GM23248 (cell line): ENCODE data around the gene MACC1. TPM values are rescaled to one million over a fixed set of nuclear protein-coding genes. Genes with fewer than 3 reads are reported as not detected.

Experiments
- DNase-seq: peaks from one replicate; pipeline ENCODE4 v3.0.0-alpha.2; 2015
- H2AFZ ChIP-seq: fragments of 200-600 bp; sonication (generic); 2 replicates; pipeline ENCODE4 v1.6.1; 2016; ENCODE audit warnings: antibody characterized with exemption
- H3F3A ChIP-seq: fragments of 200-600 bp; sonication (generic); 2 replicates; pipeline ENCODE4 v1.6.1; 2016; ENCODE audit warnings: mild to moderate bottlenecking, antibody characterized with exemption, mixed run types; ENCODE audit not compliant: insufficient read depth
- H3K27ac ChIP-seq: fragments of 200-600 bp; sonication (generic); 2 replicates; pipeline ENCODE4 v1.5.1; 2016; ENCODE audit warnings: mild to moderate bottlenecking
- H3K27me3 ChIP-seq: fragments of 200-600 bp; sonication (generic); replicated peaks from 2 replicates; pipeline ENCODE4 v1.6.1; 2016; ENCODE audit warnings: mild to moderate bottlenecking; ENCODE audit not compliant: insufficient read depth
- H3K36me3 ChIP-seq: fragments of 200-600 bp; sonication (generic); 2 replicates; pipeline ENCODE4 v1.6.1; 2016; ENCODE audit warnings: low read depth, mild to moderate bottlenecking
- H3K4me1 ChIP-seq: fragments of 200-600 bp; sonication (generic); 2 replicates; pipeline ENCODE4 v1.6.1; 2016; ENCODE audit warnings: mild to moderate bottlenecking; ENCODE audit not compliant: insufficient read depth
- H3K4me2 ChIP-seq: fragments of 200-600 bp; sonication (generic); one replicate; pipeline ENCODE4 v1.6.1; 2016; ENCODE audit warnings: mild to moderate bottlenecking; ENCODE audit not compliant: unreplicated experiment
- H3K4me3 ChIP-seq: fragments of 200-600 bp; sonication (generic); 2 replicates; pipeline ENCODE4 v1.5.1; 2016; ENCODE audit warnings: mild to moderate bottlenecking
- H3K79me2 ChIP-seq: fragments of 200-600 bp; sonication (generic); 2 replicates; pipeline ENCODE4 v1.6.1; 2016; ENCODE audit warnings: mild to moderate bottlenecking; ENCODE audit not compliant: insufficient read depth
- H3K9ac ChIP-seq: fragments of 200-600 bp; sonication (generic); 2 replicates; pipeline ENCODE4 v1.6.1; 2016; ENCODE audit warnings: mild to moderate bottlenecking
- H3K9me2 ChIP-seq: fragments of 200-600 bp; sonication (generic); 2 replicates; pipeline ENCODE4 v1.6.1; 2016; ENCODE audit warnings: mixed run types, mild to moderate bottlenecking, moderate library complexity; ENCODE audit not compliant: insufficient read depth
- H3K9me3 ChIP-seq: fragments of 200-600 bp; sonication (generic); one replicate; pipeline ENCODE4 v1.6.1; 2017; ENCODE audit warnings: low read depth
- H4K20me1 ChIP-seq: fragments of 200-600 bp; sonication (generic); 2 replicates; pipeline ENCODE4 v1.6.0; 2016; ENCODE audit not compliant: insufficient read depth
- EZH2 ChIP-seq: fragments of 200-600 bp; sonication (generic); IDR thresholded peaks from 2 replicates; pipeline ENCODE4 v1.6.1; 2018; ENCODE audit warnings: antibody characterized with exemption, mild to moderate bottlenecking; ENCODE audit not compliant: insufficient read depth, poor library complexity, severe bottlenecking
- EZH2phosphoT487 ChIP-seq: fragments of 200-600 bp; sonication (generic); IDR thresholded peaks from 2 replicates; pipeline ENCODE4 v1.6.1; 2018; ENCODE audit warnings: antibody characterized with exemption, moderate library complexity, mild to moderate bottlenecking, low read depth; ENCODE audit not compliant: insufficient read depth
- WGBS, 2 experiments: methylation state at CpG; one replicate each; pipeline ENCODE4 v1.1.6; 2015 to 2017; ENCODE audit warnings: low lambda C conversion rate in 2 of 2, low coverage in 1 of 2; ENCODE audit errors: missing lambda C conversion rate in 2 of 2; 5-methylcytosine and 5-hydroxymethylcytosine counted together
- in situ Hi-C: fragments of 300-500 bp; cut with MboI; formaldehyde crosslinking; loops from 2 replicates; pipeline ENCODE4 v1.15.0; 2020
- polyA plus RNA-seq: library from polyadenylated mRNA; unstranded; fragments of >200 nt; fragmentation: Nextera tagmentation; extraction: Ambion mirVana; gene quantifications from 2 replicates; pipeline ENCODE4 v1.2.1, GENCODE V29; 2016
- total RNA-seq: library from RNA; depleted of rRNA; stranded (reverse); fragments of >200 nt; shearing (Covaris generic); gene quantifications from 2 replicates; pipeline ENCODE4 v1.2.3, GENCODE V29; 2014

MACC1 gene
- total and polyA plus RNA-seq, 2 experiments from 2014 or later: 0.05 to 0.11 TPM

DNA sequence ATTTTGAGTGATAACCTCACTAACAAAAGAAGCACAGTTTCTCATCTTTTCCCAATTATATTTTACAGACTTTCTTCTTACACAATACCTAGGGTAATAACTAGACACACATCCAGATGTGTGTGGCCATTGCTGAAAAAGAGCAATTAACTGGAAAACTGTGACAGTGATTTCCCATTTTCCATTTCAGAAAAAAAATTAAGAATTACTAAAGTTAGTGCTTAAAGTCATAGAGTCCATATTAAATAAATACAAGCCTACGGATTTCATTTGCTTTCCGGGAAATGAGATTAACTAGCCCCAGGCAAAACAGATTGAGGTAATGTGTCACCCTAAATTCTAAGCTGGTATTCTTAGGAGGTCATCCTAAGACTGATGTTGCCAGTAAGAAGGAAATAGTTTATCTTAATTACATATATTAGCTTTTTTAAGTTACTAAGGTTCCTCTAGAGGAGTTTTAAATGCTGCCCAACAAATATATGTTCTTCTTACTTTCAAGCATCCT, 10.2 kb upstream of the MACC1 start:
- peak; percentile 52 for DNase-seq
- H3K79me2 ChIP-seq: no peaks in the 10 kb centered on the region
- H4K20me1 ChIP-seq: no peaks in the 10 kb centered on the region
- H3K4me3 ChIP-seq: no peak overlapping the region
- H2AFZ ChIP-seq: no peak overlapping the region
- peaks cover 4% of the 10 kb centered on the region; the same call in 1 of the 2 replicates for H3K9me2 ChIP-seq
- no peaks in the 10 kb centered on the region for H3K36me3 ChIP-seq
- TF ChIP-seq EZH2phosphoT487: no peak
- TF ChIP-seq EZH2: no peak
- no peaks in the 10 kb centered on the region for H3K9me3 ChIP-seq
- in situ Hi-C loops: no loop called here
- peaks cover 47% of the 10 kb centered on the region for H3K4me1 ChIP-seq
- no peak overlapping the region for H3K4me2 ChIP-seq
- WGBS, 2 experiments: 23 to 37% methylated on average over 2 of the region's 2 CpGs
- no peak overlapping the region for H3K9ac ChIP-seq
- H3K27ac ChIP-seq: no peak overlapping the region
- peaks cover 15% of the 10 kb centered on the region; the same call in 1 of the 2 replicates for H3F3A ChIP-seq
- H3K27me3 ChIP-seq: no peaks in the 10 kb centered on the region

DNA sequence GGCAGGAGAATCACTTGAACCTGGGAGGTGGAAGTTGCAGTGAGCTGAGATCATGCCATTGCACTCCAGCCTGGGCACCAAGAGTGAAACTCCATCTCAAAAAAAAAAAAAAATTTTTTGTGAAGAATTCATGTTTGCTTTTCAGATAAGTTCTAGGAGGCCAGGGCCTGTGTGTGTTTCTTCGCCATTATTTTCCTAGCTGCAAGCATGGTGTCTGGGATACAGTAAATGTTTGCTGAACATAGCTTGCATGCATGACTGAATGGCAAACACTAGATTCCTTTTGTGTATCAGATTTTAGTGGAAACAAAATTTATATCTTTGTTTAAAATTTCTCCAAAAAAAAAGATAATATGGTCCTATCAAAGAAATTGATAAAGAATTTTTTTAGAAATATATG, 9.7 kb upstream of the MACC1 start:
- WGBS, 2 experiments: 0% methylated on average over 1 of the region's 1 CpG
- no peaks in the 10 kb centered on the region for H3K36me3 ChIP-seq
- in situ Hi-C loops: no loop called here

DNA sequence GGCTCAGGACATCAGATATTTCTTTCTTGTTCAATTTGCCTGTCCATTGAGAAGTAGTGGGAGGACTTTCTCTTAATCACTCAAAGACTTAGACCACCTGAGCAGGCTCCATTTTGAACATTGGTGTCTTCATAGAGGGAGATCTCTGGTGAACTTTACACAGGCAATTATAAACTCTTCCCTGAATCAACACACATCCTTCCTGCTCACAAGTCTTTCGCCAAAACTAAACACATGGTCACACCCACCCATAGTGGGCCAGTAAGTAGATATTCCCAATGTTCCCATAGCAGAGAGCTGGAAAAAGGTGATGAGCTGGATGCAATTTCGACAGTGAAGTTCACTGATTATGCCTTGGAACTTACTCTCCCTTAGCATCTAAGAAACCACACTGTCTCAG, 8.2 kb upstream of the MACC1 start:
- H3K9me2 ChIP-seq: peaks cover 4% of the 10 kb centered on the region; the same call in 1 of the 2 replicates
- H3F3A ChIP-seq: peaks cover 29% of the 10 kb centered on the region
- TF ChIP-seq EZH2phosphoT487: no peak
- no peak for TF ChIP-seq EZH2
- H3K27me3 ChIP-seq: no peaks in the 10 kb centered on the region
- WGBS, 2 experiments: 90 to 91% methylated on average over 2 of the region's 2 CpGs
- H3K27ac ChIP-seq: no peak overlapping the region
- no peak overlapping the region for H3K4me2 ChIP-seq
- H3K4me3 ChIP-seq: no peak overlapping the region
- no peaks in the 10 kb centered on the region for H3K36me3 ChIP-seq
- DNase-seq: no peak
- no peaks in the 10 kb centered on the region for H4K20me1 ChIP-seq
- H2AFZ ChIP-seq: no peak overlapping the region
- H3K9me3 ChIP-seq: no peaks in the 10 kb centered on the region
- H3K9ac ChIP-seq: no peak overlapping the region
- H3K4me1 ChIP-seq: peaks cover 61% of the 10 kb centered on the region
- no peaks in the 10 kb centered on the region for H3K79me2 ChIP-seq
- in situ Hi-C loops: no loop called here

More for the DNA sequence above, 9.7 kb upstream of the MACC1 start:
- Histone ChIP-seq H3K9me2 (peaks cover 4% of the 10 kb centered on the region; the same call in 1 of the 2 replicates), H3K27ac (no peak overlapping the region), H3K27me3 (no peaks in the 10 kb centered on the region), H3K4me2 (no peak overlapping the region), H3K79me2 (no peaks in the 10 kb centered on the region), H3K9me3 (no peaks in the 10 kb centered on the region), H4K20me1 (no peaks in the 10 kb centered on the region), H2AFZ (no peak overlapping the region), H3F3A (peaks cover 19% of the 10 kb centered on the region), H3K4me3 (no peak overlapping the region), H3K9ac (no peak overlapping the region), H3K4me1 (peaks cover 52% of the 10 kb centered on the region)
- TF ChIP-seq EZH2 (no peak), EZH2phosphoT487 (no peak)
- no peak for DNase-seq

DNA sequence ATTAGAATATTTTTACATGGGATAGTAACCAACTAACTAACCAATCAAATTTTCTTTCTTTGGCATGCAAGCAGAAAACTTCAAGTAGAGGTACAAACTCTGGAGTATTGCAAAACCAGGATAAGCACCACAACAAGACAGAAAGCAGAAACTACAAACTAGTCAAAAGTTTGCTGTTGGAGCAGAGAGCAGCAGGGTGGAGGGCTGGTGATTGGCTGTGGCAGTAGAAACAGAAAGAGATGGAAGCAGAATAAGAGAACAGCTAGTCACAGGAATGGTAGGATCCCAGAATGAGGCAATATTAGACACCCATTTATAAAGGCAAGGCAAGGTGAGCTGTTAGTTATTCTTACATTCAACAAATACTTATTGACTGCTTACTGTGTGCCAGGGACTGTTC, 6.8 kb upstream of the MACC1 start:
- DNase-seq: no peak
- Histone ChIP-seq H3K4me3 (no peak overlapping the region), H4K20me1 (no peaks in the 10 kb centered on the region), H3K27me3 (no peaks in the 10 kb centered on the region), H3K36me3 (no peaks in the 10 kb centered on the region), H3K79me2 (no peaks in the 10 kb centered on the region), H3K9me2 (peaks cover 4% of the 10 kb centered on the region; the same call in 1 of the 2 replicates), H2AFZ (no peak overlapping the region), H3K9ac (no peak overlapping the region), H3F3A (peaks cover 40% of the 10 kb centered on the region), H3K27ac (no peak overlapping the region), H3K9me3 (no peaks in the 10 kb centered on the region), H3K4me2 (no peak overlapping the region), H3K4me1 (peaks cover 65% of the 10 kb centered on the region)
- TF ChIP-seq EZH2: no peak
- no peak for TF ChIP-seq EZH2phosphoT487
- in situ Hi-C loops: no loop called here

DNA sequence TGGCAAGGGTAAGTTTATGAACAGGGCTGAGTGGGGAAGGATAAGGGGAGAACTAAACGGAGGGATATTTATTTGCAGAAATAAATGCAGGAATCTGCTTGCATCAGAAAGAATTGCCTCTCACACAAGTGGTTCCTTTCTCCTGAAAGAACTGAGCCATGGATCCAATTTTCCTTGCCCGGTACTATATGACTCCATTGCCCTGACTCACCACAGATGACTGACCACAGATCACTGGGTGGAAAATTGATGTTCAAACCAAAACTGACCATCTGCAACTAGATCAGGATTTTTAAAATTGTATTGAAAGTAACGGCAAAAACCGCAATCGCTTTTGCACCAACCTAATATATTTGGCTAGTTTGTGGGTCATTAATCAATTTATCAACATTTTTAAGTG, 6.2 kb upstream of the MACC1 start:
- H3K4me3 ChIP-seq: no peak overlapping the region
- H3K27me3 ChIP-seq: no peaks in the 10 kb centered on the region
- no peaks in the 10 kb centered on the region for H4K20me1 ChIP-seq
- WGBS, 2 experiments: 73 to 75% methylated on average over 5 of the region's 5 CpGs
- H3K9me2 ChIP-seq: no peaks in the 10 kb centered on the region
- no peak overlapping the region for H3K9ac ChIP-seq
- peaks cover 67% of the 10 kb centered on the region for H3K4me1 ChIP-seq
- H3K9me3 ChIP-seq: no peaks in the 10 kb centered on the region
- in situ Hi-C loops: no loop called here
- H3K36me3 ChIP-seq: no peaks in the 10 kb centered on the region
- no peaks in the 10 kb centered on the region for H3K79me2 ChIP-seq
- no peak overlapping the region for H2AFZ ChIP-seq
- TF ChIP-seq EZH2 (no peak), EZH2phosphoT487 (no peak)
- peak overlapping the region; percentile 15 for H3K4me2 ChIP-seq
- no peak overlapping the region for H3K27ac ChIP-seq
- peaks cover 40% of the 10 kb centered on the region for H3F3A ChIP-seq
- peak; percentile 67 for DNase-seq
